MV-4-11 (cell line): ENCODE measurements around the gene RASSF7.

Experiments
- DNase-seq: peaks from one replicate; lab custom pipeline; 2025; lab: John Stamatoyannopoulos, UW

RASSF7 gene

DNA sequence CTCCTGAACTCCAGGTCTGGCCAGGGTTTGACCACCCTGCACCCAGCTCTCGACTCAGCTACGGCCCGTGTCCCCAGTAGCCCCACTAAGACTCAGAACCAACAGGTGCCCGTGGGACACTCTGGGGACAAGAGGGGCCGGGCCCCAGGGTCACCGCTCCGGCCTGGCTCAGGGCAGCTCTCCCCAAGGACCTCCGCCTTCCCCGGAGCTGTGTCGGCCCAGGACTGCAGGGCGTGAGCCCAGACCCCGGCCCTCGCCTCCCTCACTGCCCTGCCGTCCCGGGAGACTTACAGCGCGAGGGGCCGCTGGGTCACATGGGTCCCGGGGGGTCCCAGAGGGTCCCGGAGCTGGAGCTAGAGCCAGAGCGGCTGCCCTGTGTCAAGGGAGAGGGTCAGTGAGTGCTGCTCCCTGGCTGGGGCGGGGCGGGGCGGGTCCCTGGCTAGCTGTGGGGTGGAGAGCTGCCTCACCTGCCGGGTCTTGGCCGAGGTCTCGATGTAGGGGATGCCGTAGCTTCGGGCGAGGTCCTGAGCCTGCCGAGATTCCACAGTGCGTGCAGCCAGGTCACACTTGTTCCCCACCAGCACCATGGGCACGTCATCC is 27.7 kb upstream of the RASSF7 start:
- DNase-seq, result no peak

DNA sequence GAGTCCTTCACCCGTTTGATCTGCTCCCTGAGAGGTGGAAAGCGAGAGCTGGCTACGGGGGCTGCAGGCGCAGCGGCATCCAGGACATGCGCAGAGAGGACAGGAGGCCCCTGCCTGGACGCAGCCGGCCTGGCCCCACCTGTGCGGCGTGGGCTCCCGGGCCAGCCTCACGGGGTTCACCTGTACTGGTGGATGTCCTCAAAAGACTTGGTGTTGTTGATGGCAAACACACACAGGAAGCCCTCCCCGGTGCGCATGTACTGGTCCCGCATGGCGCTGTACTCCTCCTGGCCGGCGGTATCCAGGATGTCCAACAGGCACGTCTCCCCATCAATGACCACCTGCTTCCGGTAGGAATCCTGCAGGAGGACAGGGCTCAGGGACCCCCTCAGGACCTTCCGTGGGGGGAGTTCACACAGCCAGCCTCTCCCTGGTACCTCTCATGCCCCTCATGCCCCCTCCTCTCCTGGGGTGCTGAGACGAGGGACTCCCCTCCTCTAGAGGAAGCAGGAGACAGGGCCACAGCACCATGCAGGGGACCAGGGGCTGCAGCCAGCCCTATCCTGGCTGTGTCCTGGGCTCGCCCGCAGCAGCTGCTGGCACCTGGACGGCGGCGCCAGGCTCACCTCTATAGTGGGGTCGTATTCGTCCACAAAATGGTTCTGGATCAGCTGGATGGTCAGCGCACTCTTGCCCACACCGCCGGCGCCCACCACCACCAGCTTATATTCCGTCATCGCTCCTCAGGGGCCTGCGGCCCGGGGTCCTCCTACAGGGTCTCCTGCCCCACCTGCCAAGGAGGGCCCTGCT is 27.0 kb upstream of the RASSF7 start:
- DNase-seq, result no peak

DNA sequence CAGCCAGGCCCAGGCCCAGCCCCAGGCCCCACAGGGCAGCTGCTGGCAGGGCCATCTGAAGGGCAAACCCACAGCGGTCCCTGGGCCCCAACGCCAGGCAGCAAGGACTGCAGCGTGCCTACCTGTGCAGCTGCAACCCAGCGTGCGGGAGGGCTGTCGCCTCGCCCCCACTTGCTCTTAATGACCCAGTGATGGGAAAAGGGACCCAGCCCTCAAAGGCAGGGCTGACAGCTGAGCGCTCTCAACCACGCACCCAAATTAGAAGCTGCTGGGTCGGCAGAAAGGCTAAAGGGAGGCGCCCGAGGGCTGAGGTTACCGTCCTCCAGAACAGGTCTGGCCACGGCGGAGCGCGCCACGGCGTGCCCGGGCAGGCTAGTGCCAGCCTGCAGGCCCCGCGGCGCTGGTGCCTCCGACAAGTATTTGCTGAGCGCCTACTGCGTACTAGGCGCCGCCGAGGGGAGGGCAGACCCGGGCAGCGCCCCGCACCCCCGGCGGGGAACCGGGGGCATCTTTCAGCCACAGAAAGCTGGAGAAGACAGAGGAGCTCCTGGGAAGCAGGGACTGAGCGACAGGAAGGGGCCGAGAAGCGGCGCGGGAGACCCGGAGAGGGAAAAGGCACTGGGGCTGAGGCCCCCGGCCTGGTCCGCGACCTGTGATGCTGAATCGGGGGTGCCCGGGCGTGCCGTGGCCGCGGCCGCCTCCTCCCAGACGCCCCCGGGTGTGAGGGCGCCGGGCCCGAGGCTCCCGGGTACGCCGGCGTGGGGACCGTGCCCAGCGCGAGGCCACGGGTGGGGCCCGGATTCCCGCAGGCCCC is 26.2 kb upstream of the RASSF7 start:
- peak; percentile 21 for DNase-seq

DNA sequence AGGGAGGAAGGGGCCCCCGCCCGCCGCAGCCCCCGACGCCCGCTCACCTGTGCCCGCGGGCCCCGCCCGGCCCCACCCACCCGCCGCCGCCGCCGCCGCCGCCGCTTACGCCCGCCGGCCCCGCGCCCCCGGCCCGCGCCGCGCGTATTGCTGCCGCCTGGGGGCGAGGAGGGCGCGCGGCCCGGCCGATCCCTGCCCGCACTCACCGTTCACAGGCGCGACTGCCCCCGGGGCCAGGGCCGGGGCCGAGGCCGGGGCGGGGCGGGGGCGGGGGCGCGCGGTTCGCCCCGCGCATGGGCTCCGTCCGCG is 25.6 kb upstream of the RASSF7 start:
- DNase-seq, result no peak

DNA sequence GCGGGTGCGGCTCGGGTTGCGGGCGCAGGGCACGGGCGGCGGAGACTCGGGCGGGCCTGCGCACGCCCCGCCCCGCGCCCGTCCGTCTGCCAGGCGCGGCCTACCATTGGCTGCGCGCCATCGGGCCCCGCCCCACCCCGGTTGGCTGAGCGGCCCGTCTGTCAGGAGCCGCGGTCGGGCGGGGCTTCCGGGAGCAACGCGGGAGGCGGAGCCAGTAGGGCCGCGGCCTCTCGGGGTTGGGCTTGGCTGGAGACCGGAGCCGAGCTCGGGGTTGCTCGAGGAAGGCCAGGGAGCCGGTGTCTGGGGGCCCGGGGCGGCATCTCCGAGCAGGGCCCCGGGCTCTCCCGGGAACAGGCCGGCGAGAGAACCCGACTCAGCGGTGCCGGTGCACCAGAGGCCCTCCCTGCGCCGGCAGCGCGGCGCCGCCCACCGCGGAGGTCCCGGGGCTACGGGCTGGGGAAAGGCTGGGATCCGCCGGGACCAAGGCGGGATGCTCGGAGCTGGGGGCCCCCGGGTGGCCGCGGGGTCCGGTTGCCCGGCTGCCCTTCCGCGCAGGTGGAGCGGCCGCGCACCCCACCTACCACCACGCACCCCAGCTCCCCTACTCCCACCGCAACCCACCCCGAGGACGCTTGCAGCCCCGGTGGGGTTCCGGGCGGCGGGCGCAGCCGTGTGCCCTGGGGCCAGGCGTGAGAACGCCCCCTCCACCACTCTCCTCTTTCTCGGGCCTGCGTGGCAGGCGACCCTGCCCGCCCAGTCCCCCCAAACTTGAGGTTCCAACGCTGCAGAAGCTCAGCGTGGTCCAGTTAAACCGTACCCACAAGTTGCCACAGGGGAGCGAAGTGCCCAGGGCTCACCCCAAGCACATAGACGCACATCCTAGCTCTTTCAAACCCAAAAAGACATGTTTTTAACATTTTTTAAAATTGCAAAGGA is 25.0 kb upstream of the RASSF7 start, which contains the start of gene HRAS:
HRAS (minus strand) TSS at position 58 of the 936 bp plus-strand sequence.
- DNase-seq, result peak; percentile 90

DNA sequence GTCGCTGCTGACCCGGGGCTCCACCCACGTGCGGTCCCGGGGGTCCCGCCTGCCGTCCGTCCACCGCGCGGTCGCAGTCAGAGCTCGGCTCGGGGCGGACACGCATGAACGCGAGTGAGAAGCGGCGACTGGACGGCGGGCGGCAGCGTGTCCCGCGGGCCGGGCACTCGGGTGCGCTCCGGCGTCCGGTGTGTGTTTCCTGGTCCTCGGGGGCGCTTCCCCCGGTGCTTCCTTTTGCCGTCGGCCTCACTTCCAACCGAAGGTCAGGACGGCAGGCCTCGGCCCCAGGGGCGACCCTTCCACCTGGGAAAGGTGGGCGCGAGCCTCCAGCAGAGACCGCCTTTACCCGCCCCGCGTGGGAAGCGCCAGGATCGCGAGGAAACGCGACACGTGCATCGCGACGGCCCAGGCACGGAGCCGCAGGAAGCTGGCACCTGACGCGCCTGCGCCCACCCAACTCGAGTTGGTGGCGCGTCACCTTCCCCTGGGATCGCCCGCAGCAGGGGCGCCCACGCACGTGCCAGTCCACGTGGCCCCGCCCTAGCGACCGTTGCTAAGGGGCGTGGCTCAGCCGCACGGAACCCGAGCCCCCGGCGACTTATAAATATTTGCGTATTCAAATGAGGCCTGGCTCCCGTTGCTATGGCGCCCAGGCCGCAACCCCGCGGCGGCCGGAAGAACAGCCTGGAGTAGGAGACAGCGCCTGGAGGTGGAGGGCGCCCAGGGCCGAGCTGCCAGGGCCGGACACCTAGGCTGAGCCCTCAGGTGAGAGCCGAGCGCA is 23.7 kb upstream of the RASSF7 start, which contains the start of gene LRRC56:
LRRC56 (plus strand) TSS at position 687 of the 781 bp plus-strand sequence. CDS start 3,158 bp downstream, outside the sequence.
- peak; percentile 94 for DNase-seq

DNA sequence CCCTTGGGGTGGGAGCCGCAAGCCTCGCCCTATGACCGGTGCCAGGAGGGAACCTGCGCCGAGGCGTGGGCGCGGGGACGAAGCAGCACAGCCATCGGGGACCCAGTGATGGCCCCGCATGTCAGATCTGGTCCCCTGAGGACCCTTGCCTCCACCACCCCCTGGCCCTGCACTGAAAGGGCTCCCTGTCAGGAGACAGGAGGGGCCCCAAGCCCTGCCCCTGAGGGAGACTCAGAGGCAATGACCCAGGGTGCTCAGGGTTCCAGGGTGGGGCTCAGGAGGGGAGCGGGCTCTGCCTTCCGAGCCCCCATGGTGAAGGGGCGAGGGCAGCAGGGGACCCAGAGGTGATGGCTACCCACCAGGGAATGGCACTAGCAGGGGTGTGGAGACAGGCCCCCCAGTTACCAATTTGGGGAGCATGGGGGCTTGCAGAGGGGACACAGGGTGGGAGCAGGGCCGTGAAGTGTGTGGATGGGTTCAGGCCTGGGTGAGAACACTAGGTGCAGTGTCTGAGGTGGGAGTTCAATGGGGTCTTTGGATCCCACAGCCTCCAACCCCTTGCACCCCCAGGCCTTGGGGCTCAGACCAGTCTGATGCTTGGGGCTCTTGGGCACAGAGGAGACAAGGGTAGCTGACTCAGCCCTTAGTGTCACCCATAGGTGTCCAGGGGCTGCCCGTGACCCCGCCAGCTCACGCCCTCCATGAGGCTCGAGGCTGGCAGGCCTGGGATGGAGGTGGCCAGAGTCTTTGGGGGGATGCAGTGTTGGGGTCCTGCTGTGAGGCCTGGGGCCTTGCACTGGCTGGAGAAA is 22.9 kb upstream of the RASSF7 start:
- DNase-seq, result no peak

DNA sequence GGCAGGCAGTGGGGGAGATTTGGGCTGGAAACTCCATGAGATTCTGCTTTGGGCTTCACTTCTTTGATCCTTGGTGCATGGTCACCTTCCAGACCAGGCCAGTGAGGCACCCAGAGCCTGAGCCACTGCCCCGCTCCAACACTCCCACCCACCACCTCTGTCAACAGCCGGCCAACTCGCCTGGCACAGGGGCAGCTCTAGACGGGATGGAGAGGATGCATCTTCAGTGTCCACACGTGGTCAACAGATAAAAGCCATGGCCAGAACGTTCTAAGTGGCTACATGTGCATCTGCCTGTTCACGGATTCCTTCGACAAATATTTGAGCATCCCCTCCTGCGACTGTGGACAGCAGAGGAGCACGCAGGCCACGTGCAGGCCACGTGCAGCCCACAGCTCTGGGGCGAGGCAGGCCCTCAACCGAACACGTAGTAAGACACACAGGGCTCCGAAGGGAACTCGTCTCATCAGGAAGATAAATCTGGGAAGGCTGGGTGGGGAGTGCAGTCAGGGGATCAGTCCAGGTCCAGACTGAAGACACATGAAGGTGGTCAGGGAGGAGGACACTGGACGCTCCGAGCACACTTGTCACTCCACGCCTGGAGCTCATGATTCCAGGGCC is 22.2 kb upstream of the RASSF7 start:
- DNase-seq, result no peak

DNA sequence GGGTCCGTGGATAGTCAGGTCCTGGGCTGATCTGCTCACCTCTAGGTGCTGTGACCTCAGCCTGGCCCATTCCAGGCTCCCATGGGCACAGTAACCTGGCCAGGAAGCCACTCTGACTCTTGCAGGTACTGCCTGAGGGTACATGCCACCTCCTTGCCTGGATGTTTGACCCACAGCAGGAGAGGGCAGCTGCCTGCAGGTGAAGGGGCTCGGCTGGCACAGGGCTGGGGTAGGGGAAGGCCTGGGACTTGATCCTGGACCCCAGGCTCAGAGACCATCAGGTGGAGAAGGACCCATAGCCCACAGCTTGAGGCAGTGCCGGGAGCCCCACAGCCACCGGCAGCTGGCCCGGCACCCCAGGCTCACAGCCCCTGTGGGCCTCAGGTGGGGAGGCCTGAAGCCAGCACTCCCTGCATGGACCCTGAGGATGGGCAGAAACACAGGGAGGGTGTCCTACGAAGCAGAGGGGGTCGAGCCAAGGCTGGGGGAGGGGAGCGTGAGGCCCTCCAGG is 20.7 kb upstream of the RASSF7 start:
- DNase-seq, result no peak

DNA sequence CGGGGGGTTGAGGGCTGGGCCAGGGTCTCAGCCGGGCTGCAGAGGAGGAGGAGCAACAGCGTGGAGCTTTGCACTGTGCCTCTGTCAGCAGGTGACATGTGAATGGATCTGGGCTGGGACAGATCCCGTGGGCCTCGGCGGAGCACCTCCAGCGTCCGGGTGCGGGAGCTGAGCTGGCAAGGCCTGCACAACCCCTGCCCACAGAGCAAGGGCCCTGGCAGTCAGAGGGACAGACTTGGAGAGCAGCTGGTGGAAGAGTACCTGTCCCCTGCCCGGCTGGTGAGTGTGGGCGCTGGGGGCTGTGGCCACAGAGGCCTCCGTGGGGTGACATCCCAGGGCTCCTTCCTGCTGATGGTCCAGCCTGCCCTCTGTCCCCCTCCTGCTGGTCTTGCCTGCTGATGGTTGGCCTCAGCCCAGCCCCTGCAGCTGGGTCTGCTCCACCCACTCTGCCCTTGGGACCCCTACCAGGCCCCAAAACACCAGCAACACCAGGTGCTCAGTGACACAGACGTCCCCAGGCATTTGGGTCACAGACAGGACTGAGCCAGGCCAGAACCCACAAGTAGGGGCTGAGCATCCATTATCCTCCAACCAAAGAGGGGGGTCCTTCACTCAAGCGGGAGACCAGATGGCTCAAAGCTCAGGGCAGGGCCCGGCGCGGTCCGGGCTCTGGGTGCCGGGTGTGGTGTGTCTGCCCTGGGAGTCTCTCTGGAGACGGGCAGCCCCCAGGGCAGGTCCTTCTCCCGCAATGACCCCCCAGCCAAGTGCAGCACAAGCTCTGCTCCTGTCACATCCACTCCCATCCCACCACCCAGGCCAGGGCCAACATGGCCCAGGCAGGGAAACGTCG is 20.0 kb upstream of the RASSF7 start:
- DNase-seq, result no peak

DNA sequence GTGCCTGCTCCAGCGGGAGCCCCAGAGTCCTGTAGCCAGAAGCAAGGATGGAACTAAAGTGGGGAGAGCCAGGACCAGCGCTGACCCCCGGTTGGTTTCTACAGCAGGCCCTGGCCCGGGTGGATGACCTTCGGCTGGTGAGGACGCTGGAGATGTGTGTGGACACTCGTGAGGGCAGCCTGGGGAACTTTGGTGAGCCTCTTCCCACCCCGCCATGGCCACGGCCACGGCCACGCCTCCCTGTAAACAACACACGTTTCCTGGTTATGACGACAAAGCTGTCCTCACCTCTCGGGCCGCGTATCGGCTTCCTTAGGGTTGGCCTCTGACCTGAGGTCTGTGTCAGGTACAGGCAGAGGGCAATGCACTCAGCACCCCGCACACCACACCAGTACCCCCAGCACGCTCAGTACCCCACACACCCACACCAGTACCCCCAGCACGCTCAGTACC is 19.3 kb upstream of the RASSF7 start:
- no peak for DNase-seq

DNA sequence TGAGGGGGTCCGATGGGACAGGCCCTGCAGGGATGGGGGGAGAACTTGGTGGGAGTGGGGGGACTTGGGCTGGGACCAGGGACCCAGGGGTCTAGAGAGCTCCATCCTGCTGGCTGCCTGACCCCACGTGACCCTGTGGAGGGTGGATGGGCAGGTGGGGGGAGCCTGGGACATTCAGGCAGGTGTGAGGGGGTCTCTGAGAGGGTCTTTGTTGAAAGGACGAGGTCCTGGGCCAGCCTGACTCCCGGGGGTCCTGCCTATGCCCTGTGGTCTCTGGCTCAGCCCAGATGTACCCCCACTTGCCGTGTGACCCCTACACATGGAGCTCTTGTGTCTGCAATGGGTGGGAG is 16.0 kb upstream of the RASSF7 start:
- DNase-seq, result no peak

DNA sequence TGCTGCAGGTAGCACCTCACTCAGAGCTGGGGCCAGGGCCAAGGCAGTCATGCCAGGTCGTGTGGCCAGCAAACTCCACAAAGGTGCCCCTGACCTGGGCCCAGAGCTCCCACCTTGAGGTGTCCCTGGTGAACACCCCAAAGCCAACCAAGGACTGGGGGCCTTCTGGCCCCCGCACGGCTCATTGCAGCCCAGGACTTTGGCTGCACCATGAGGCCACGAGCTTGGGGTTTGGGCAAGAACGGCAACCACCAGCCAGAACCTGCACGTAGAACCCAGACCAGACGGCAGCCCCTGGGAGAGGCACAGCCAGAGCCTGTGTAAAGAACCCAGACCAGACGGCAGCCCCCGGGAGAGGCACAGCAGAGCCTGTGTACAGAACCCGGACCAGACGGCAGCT is 15.6 kb upstream of the RASSF7 start:
- no peak for DNase-seq

DNA sequence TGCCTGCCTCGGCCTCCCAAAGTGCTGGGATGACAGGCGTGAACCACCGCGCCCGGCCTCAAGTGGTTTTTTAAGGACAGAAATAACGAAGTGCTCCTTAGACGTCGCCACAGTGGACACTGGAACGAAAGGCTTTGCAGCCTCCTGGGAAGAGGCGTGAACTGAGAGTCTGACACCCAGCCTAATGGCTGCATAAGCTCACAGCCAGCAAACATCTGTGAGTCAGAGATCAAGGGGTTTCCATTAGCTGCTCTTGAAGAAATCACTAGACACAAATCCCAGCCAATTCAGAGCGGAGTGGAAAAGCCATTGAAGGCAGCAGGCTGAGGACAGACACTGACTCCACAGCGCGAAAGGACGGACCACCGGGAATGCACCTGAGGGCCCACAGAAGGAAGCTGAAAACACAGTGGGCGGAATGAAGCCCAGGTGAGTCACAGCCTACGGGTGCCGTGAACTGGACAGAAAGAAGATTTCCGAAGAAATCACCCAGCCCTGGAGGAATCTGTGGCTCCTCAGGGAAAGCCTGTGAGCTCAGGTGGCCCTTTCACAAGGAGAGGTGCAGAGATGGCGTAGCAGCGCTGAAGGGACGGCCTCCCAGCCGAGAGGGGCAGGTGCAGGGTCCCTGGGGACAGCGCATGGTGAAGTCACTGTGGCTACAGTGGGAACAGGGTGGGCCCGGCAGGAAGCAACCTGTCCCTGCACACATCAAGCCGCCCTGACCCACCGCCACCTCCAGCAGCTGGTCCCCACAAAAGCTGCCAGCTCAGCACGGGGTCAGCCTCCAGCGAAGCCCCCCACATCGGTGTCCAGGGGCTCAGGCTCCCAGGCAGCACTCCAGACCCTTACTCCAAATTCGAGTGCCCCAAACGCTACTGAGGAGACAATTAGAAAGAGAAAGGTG is 11.8 kb upstream of the RASSF7 start:
- no peak for DNase-seq

DNA sequence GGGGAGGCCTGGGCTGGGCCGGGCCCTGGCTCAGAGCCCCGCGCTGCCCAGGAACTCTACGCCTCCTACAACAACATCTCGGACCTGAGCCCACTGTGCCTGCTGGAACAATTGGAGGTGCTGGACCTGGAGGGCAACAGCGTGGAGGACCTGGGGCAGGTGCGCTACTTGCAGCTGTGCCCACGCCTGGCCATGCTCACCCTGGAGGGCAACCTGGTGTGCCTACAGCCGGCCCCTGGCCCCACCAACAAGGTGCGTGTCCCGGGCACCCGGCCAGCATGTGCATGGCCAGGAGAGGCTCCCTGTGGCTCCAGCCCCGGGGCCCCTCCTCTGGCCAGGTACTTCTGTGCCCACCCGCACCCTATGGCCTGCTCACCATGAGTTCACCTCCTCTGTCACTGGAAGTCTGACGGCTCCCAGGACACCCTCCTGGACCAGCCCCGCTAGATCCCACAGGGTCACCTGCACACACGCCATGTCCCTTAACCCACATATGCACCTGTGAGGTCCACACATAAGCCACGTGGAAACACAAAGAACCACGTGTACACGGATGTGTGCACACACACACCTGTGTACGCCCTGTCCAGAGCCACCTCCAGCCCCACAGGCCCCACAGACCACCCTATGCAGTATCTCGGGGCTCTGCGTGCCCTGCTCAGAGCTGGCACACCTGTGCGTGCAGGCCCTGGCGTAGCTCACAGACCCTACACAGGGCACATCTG is 10.6 kb upstream of the RASSF7 start:
- DNase-seq, result no peak

DNA sequence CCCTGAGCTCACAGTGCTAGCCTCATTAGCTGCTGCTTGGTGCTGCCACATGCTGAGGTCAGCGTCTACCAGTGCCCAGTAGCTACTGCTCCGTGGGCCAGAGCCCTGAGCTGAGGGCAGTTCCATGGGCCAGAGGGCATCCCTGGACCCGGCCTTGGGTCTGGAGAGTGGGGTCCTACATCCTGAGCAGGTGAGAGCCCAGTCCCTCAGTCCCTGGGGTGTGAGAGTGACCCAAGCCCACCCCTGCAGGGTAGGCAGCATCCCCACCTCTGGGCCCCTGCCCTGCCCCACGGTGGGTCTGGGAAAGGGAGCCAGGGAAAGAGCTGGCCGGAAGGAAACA is 10.1 kb upstream of the RASSF7 start:
- DNase-seq, result no peak

DNA sequence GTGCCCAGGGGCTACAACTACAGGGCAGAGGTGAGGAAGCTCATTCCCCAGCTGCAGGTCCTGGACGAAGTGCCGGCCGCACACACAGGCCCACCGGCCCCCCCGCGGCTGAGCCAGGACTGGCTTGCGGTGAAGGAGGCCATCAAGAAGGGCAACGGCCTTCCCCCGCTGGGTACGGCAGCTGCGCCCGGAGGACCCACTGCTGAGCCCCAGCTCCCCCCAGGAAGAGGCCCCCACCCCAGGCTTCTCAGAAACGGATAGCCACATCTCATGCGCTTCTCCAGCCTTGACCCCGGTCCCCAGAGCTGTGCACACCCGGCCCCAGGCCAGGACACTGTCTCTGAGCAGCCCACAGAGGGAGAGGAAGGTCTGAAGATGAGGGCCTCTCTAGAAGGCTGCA is 9.6 kb upstream of the RASSF7 start:
- no peak for DNase-seq
